Osteocyte (in vitro differentiated cells): ENCODE measurements around the gene ATG12. TPM values are rescaled to one million over a fixed set of nuclear protein-coding genes. Genes with fewer than 3 reads are reported as not detected.

ENCODE experiments used
- DNase-seq: peaks from one replicate; pipeline ENCODE4 v3.0.0; 2021; ENCODE audit warnings: mixed read lengths; ENCODE audit not compliant: unreplicated experiment; ENCODE audit errors: extremely low spot score
- H3K27ac Mint-ChIP-seq: one replicate; pipeline ENCODE4 v1.8.0; 2021; ENCODE audit warnings: mild to moderate bottlenecking, mixed read lengths; ENCODE audit not compliant: unreplicated experiment
- H3K27me3 Mint-ChIP-seq: one replicate; pipeline ENCODE4 v1.8.0; 2021; ENCODE audit warnings: mixed read lengths; ENCODE audit not compliant: unreplicated experiment
- H3K36me3 Mint-ChIP-seq: one replicate; pipeline ENCODE4 v1.8.0; 2021; ENCODE audit warnings: mixed read lengths; ENCODE audit not compliant: unreplicated experiment
- H3K4me1 Mint-ChIP-seq: one replicate; pipeline ENCODE4 v1.8.0; 2021; ENCODE audit warnings: mixed read lengths; ENCODE audit not compliant: unreplicated experiment
- H3K4me3 Mint-ChIP-seq: one replicate; pipeline ENCODE4 v1.8.0; 2021; ENCODE audit warnings: mild to moderate bottlenecking, moderate library complexity, mixed read lengths; ENCODE audit not compliant: unreplicated experiment
- H3K9me3 Mint-ChIP-seq: one replicate; pipeline ENCODE4 v1.8.0; 2021; ENCODE audit warnings: mixed read lengths; ENCODE audit not compliant: unreplicated experiment
- CTCF ChIP-seq: fragments of 200-600 bp; sonication (generic); IDR thresholded peaks from 2 replicates; pipeline ENCODE4 v1.5.0; 2021; ENCODE audit warnings: antibody characterized with exemption, mild to moderate bottlenecking, moderate library complexity
- total RNA-seq: library from RNA; stranded (reverse); gene quantifications from 2 replicates; pipeline ENCODE4 v1.2.1, GENCODE V29; 2021

The ATG12 gene
- total RNA-seq, 1 donor from 2014 or later = 51.2 TPM

GRCh38 chr5:115842952-115843351 is 1.6 kb upstream of the ATG12 start:
- Mint-ChIP-seq H3K27ac (peak overlapping the region; percentile 84), H3K36me3 (peaks cover under 1% of the 10 kb centered on the region), H3K9me3 (no peaks in the 10 kb centered on the region), H3K27me3 (no peaks in the 10 kb centered on the region), H3K4me1 (peaks cover 52% of the 10 kb centered on the region), H3K4me3 (peak overlapping the region; percentile 92)
- TF ChIP-seq CTCF = no peak
- DNase-seq = no peak

GRCh38 chr5:115842089-115842935 is 947 bp upstream of the ATG12 start:
- no peaks in the 10 kb centered on the region for H3K27me3 Mint-ChIP-seq
- peaks cover 57% of the 10 kb centered on the region for H3K4me1 Mint-ChIP-seq
- DNase-seq = no peak
- H3K9me3 Mint-ChIP-seq = no peaks in the 10 kb centered on the region
- H3K36me3 Mint-ChIP-seq = peaks cover 6% of the 10 kb centered on the region
- H3K27ac Mint-ChIP-seq = peak overlapping the region; percentile 89
- H3K4me3 Mint-ChIP-seq = peak overlapping the region; percentile 98
- TF ChIP-seq CTCF = peak; percentile 41

- peak overlapping the region; percentile 100 for H3K27ac Mint-ChIP-seq
- H3K4me3 Mint-ChIP-seq = peak overlapping the region; percentile 98
- TF ChIP-seq CTCF = no peak
- no peaks in the 10 kb centered on the region for H3K27me3 Mint-ChIP-seq
- no peak for DNase-seq
- no peaks in the 10 kb centered on the region for H3K9me3 Mint-ChIP-seq
- peaks cover 57% of the 10 kb centered on the region for H3K4me1 Mint-ChIP-seq
- H3K36me3 Mint-ChIP-seq = peaks cover 17% of the 10 kb centered on the region
Observed at GRCh38 chr5:115840873-115841272, 492 bp downstream of the ATG12 start.

- Mint-ChIP-seq H3K4me1 (peaks cover 44% of the 10 kb centered on the region), H3K36me3 (peaks cover 28% of the 10 kb centered on the region), H3K27ac (no peak overlapping the region), H3K9me3 (no peaks in the 10 kb centered on the region), H3K27me3 (no peaks in the 10 kb centered on the region), H3K4me3 (peak overlapping the region; percentile 98)
- peak; percentile 64 for TF ChIP-seq CTCF
- DNase-seq = no peak
Observed at GRCh38 chr5:115838885-115839518, 2.4 kb downstream of the ATG12 start.

GRCh38 chr5:115835481-115835880 is 5.9 kb downstream of the ATG12 start:
- TF ChIP-seq CTCF = no peak
- DNase-seq = no peak
- Mint-ChIP-seq H3K4me3 (no peak overlapping the region), H3K27me3 (no peaks in the 10 kb centered on the region), H3K9me3 (no peaks in the 10 kb centered on the region), H3K27ac (peak overlapping the region; percentile 25), H3K36me3 (peaks cover 43% of the 10 kb centered on the region), H3K4me1 (peaks cover 28% of the 10 kb centered on the region)
